IMR-90 (cell line): ENCODE measurements around the gene PRMT5. TPM values are rescaled to one million over a fixed set of nuclear protein-coding genes. Genes with fewer than 3 reads are reported as not detected.

Experiments
- ATAC-seq: fragments of 200-7000 bp; cut with Tn5 transposase; 2 replicates; pipeline ENCODE4 v1.9.1; 2020; ENCODE audit warnings: low read depth, mild to moderate bottlenecking, moderate library complexity
- BruUV-seq: library from RNA; stranded (reverse); fragments of 400-500 nt; replicated peaks from 2 replicates; lab custom pipeline; 2021; lab: Mats Ljungman, UMichigan
- CTCF ChIA-PET: fragments of 300-600 bp; formaldehyde crosslinking; extraction: SDS; loops from one replicate; lab custom pipeline; 2021; ENCODE audit warnings: antibody characterized with exemption; lab: Yijun Ruan, JAX
- POLR2A ChIA-PET: fragments of 300-600 bp; sonication (Branson Sonifier 250); formaldehyde crosslinking; loops from one replicate; lab custom pipeline; 2022; ENCODE audit warnings: antibody characterized with exemption; ENCODE audit not compliant: unreplicated experiment; lab: Charles Lee
- DNase-seq: peaks from one replicate; pipeline ENCODE4 v3.0.0; 2013
- H2AFZ ChIP-seq: replicated peaks from 2 replicates; pipeline ENCODE3; 2013; ENCODE audit warnings: low read length, mild to moderate bottlenecking; ENCODE audit not compliant: poor library complexity
- H2AK5ac ChIP-seq: 2 replicates; pipeline ENCODE4 v1.6.1; 2013; ENCODE audit warnings: low read depth, low read length, inconsistent platforms
- H2AK9ac ChIP-seq: replicated peaks from 2 replicates; pipeline ENCODE3; 2013; ENCODE audit warnings: mild to moderate bottlenecking, low read depth, low read length, moderate library complexity; ENCODE audit not compliant: poor library complexity
- H2BK120ac ChIP-seq: 2 replicates; pipeline ENCODE4 v1.6.1; 2013; ENCODE audit warnings: low read depth, low read length, inconsistent platforms
- H2BK15ac ChIP-seq: 3 replicates; pipeline ENCODE4 v1.6.1; 2013; ENCODE audit warnings: low read depth, low read length, inconsistent platforms
- H2BK20ac ChIP-seq: 2 replicates; pipeline ENCODE4 v1.6.1; 2013; ENCODE audit warnings: low read depth, mild to moderate bottlenecking, inconsistent platforms, low read length, moderate library complexity
- H2BK5ac ChIP-seq: 2 replicates; pipeline ENCODE4 v1.6.1; 2013; ENCODE audit warnings: mild to moderate bottlenecking, low read depth, low read length, inconsistent platforms; ENCODE audit not compliant: poor library complexity, severe bottlenecking
- H3K14ac ChIP-seq: replicated peaks from 2 replicates; pipeline ENCODE4 v1.6.1; 2013; ENCODE audit warnings: low read depth, low read length, inconsistent platforms
- H3K18ac ChIP-seq: 2 replicates; pipeline ENCODE4 v1.6.1; 2013; ENCODE audit warnings: low read depth, low read length, control low read depth
- H3K23ac ChIP-seq: 2 replicates; pipeline ENCODE4 v1.6.1; 2013; ENCODE audit warnings: low read depth, low read length, inconsistent platforms
- H3K27ac ChIP-seq: 2 replicates; pipeline ENCODE4 v1.5.1; 2013; ENCODE audit warnings: mild to moderate bottlenecking, control low read depth, low read length; ENCODE audit not compliant: insufficient read depth
- H3K27me3 ChIP-seq: 2 replicates; pipeline ENCODE4 v1.6.1; 2013; ENCODE audit warnings: low read length; ENCODE audit not compliant: control insufficient read depth, insufficient read depth
- H3K36me3 ChIP-seq: 2 replicates; pipeline ENCODE4 v1.6.1; 2013; ENCODE audit warnings: low read length, mixed read lengths; ENCODE audit not compliant: control insufficient read depth, insufficient read depth
- H3K4ac ChIP-seq: 2 replicates; pipeline ENCODE4 v1.6.1; 2013; ENCODE audit warnings: low read depth, low read length, inconsistent platforms
- H3K4me1 ChIP-seq: 2 replicates; pipeline ENCODE4 v1.6.1; 2013; ENCODE audit warnings: low read length, mixed read lengths; ENCODE audit not compliant: control insufficient read depth, insufficient read depth
- H3K4me2 ChIP-seq: 2 replicates; pipeline ENCODE4 v1.6.1; 2013; ENCODE audit warnings: low read depth, mild to moderate bottlenecking, control low read depth, low read length, moderate library complexity
- H3K4me3 ChIP-seq: 2 replicates; pipeline ENCODE4 v1.5.1; 2013; ENCODE audit warnings: low read depth, mild to moderate bottlenecking, control low read depth, low read length, moderate library complexity; ENCODE audit not compliant: insufficient read depth
- H3K56ac ChIP-seq: 2 replicates; pipeline ENCODE4 v1.6.1; 2013; ENCODE audit warnings: low read length, inconsistent platforms; ENCODE audit not compliant: insufficient read depth; ENCODE audit errors: extremely low read depth
- H3K79me1 ChIP-seq, 2 experiments: 2 replicates each; pipeline ENCODE4 v1.6.1; 2013; ENCODE audit warnings: low read length in 2 of 2, inconsistent platforms in 1 of 2, low read depth in 1 of 2
- H3K9ac ChIP-seq: 2 replicates; pipeline ENCODE4 v1.6.1; 2013; ENCODE audit warnings: low read depth, low read length, control low read depth
- H3K9me1 ChIP-seq: 2 replicates; pipeline ENCODE4 v1.6.1; 2013; ENCODE audit warnings: low read length, inconsistent platforms; ENCODE audit not compliant: insufficient read depth
- H3K9me3 ChIP-seq: 2 replicates; pipeline ENCODE4 v1.6.1; 2013; ENCODE audit warnings: low read length; ENCODE audit not compliant: control insufficient read depth, insufficient read depth
- H4K20me1 ChIP-seq: 2 replicates; pipeline ENCODE4 v1.6.1; 2013; ENCODE audit warnings: low read length, inconsistent platforms; ENCODE audit not compliant: insufficient read depth
- H4K5ac ChIP-seq: 2 replicates; pipeline ENCODE4 v1.6.1; 2013; ENCODE audit warnings: mild to moderate bottlenecking, low read depth, low read length, control low read depth
- H4K8ac ChIP-seq, 2 experiments: 2 replicates each; pipeline ENCODE4 v1.6.1; 2013; ENCODE audit warnings: low read depth in 2 of 2, low read length in 2 of 2, control low read depth in 1 of 2, inconsistent platforms in 1 of 2
- H4K91ac ChIP-seq: 2 replicates; pipeline ENCODE4 v1.6.1; 2013; ENCODE audit warnings: low read depth, low read length, inconsistent platforms; ENCODE audit not compliant: insufficient read depth
- CEBPB ChIP-seq: IDR thresholded peaks from 2 replicates; pipeline ENCODE4 v1.6.1; 2012; ENCODE audit warnings: low read depth, low read length, improper control_type of control experiment
- CHD1 ChIP-seq: IDR thresholded peaks from 2 replicates; pipeline ENCODE4 v1.6.1; 2012; ENCODE audit warnings: low read depth, low read length, improper control_type of control experiment
- FOS ChIP-seq: fragments of 150-350 bp; IDR thresholded peaks from 2 replicates; pipeline ENCODE4 v1.6.1; 2016; ENCODE audit warnings: low read depth, low read length
- MAFK ChIP-seq: IDR thresholded peaks from 2 replicates; pipeline ENCODE4 v1.6.1; 2012; ENCODE audit warnings: low read depth, low read length, improper control_type of control experiment
- MAZ ChIP-seq: IDR thresholded peaks from 2 replicates; pipeline ENCODE4 v1.6.1; 2012; ENCODE audit warnings: low read depth, mild to moderate bottlenecking, low read length, improper control_type of control experiment, moderate library complexity, borderline replicate concordance
- MXI1 ChIP-seq: IDR thresholded peaks from 2 replicates; pipeline ENCODE4 v1.6.1; 2012; ENCODE audit warnings: low read depth, mild to moderate bottlenecking, low read length, moderate library complexity, borderline replicate concordance
- RFX5 ChIP-seq: IDR thresholded peaks from 2 replicates; pipeline ENCODE4 v1.8.0; 2012; ENCODE audit warnings: low read depth, mild to moderate bottlenecking, low read length, moderate library complexity
- SMC3 ChIP-seq: fragments of 150-350 bp; IDR thresholded peaks from 2 replicates; pipeline ENCODE4 v1.6.1; 2016; ENCODE audit warnings: low read depth, mild to moderate bottlenecking, antibody characterized with exemption, low read length, moderate library complexity
- WGBS, 2 experiments: methylation state at CpG; one replicate each; pipeline versions ENCODE4 v1.1.5 to v1.1.7; 2013; ENCODE audit warnings: missing lambda C conversion rate in 2 of 2; ENCODE audit not compliant: insufficient read length in 1 of 2; ENCODE audit errors: extremely low coverage in 2 of 2; 5-methylcytosine and 5-hydroxymethylcytosine counted together
- dilution Hi-C: fragments of 300-500 bp; cut with HindIII; formaldehyde crosslinking; loops from one replicate; pipeline ENCODE4 v1.14.3; 2018; ENCODE audit warnings: low sequenced_read_pairs; ENCODE audit not compliant: unreplicated experiment
- in situ Hi-C: fragments of 300-500 bp; cut with MboI; formaldehyde crosslinking; loops from 3 replicates; pipeline ENCODE4 v1.14.3; 2019; ENCODE audit warnings: low sequenced_read_pairs, inconsistent platforms, mixed read lengths
- intact Hi-C: fragments of 100-400 bp; cut with micrococcal nuclease; formaldehyde crosslinking; loops from 2 replicates; pipeline ENCODE4 v1.10.0; 2022
- polyA plus RNA-seq, 3 experiments: library from polyadenylated mRNA; depleted of rRNA; stranded (reverse); fragments of >200 nt; gene quantifications; 2 replicates each; pipeline ENCODE4 v1.2.3, GENCODE V29; 2012; ENCODE audit warnings: low replicate concordance in 1 of 3
- total RNA-seq: library from RNA; depleted of rRNA; stranded (reverse); fragments of >200 nt; gene quantifications from 2 replicates; pipeline ENCODE4 v1.2.3, GENCODE V29; 2012
- TF ChIP-seq, protein P1 (sequence below): conservative IDR thresholded peaks from 2 replicates; pipeline ENCODE4 v1.5.1; 2012; ENCODE audit warnings: mild to moderate bottlenecking, low read depth, low read length, improper control_type of control experiment

The PRMT5 gene
- total and polyA plus RNA-seq, 2 of the 4 experiments (the other 2 are of a cell fraction): 99.3 to 136 TPM

DNA sequence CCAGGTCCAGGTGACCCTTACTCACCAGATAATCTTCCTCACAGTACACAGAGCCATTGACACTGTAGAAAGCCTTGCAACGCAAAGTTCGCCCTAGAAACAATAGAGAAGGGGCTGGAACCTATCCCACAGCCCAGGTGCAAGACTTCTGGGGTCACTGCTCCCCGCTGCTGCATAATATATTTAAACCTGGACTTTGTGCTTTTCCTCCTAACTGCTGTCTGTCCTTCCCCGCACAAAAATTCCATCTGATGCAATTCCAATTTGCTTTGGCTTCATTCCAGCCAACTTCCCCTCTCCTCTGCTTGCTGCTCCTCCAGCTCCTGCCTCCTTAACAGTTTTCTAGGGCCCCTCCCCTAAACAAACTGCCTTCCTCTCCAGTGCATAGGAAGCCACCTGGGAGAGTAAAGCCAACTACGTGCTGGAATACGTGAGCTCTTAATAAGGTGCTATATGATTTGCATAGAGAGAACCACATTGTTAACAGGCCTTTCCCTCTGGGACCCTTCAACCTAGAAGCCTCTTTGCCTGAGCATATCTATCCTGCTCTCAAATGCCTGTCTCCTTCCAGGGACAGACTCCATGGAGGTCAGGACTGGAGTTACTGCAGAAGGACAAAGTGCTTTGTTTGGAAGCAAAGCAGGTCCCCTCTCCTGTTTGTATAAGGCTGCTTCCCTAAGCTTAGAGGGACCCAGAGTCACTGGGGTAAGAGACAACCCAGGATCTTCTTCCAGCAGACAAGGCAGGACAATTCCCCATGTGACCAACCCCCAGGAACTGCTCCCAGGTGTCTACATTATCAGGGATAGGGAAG lies 47.7 kb upstream of the PRMT5 start:
- POLR2A ChIA-PET: interaction anchor here (1.4 kb wide), 1 partner anchor 10 kb away, joined by 12 read pairs; no protein-coding TSS in a partner anchor
- CTCF ChIA-PET: interaction anchor here (0.5 to 1.8 kb wide), 8 partner anchors 9 to 405 kb away, joined by 3 to 7 read pairs (median 3); no protein-coding TSS in a partner anchor

More for the DNA sequence above, 47.7 kb upstream of the PRMT5 start:
- intact Hi-C loops (no loop called here), dilution Hi-C loops (no loop called here), in situ Hi-C loops (no loop called here)
- peaks cover 41% of the 10 kb centered on the region for H3K4me1 ChIP-seq
- peaks cover 44% of the 10 kb centered on the region for H4K20me1 ChIP-seq
- peak overlapping the region; percentile 90 for H3K18ac ChIP-seq
- BruUV-seq: no TSS peak
- H2BK5ac ChIP-seq: peak overlapping the region; percentile 86
- WGBS, 2 experiments: 67% methylated on average over 3 of the region's 6 CpGs; no CpG with 5 or more reads in 1 of the 2 experiments
- peak overlapping the region; percentile 42 to 75 for H4K8ac ChIP-seq
- H3K4me3 ChIP-seq: no peak overlapping the region
- peaks cover 51% of the 10 kb centered on the region for H3K36me3 ChIP-seq
- peak overlapping the region; percentile 92 for H2AK5ac ChIP-seq
- H3K4me2 ChIP-seq: peak overlapping the region; percentile 78
- H3K4ac ChIP-seq: peak overlapping the region; percentile 96
- no peak for TF ChIP-seq CHD1
- TF ChIP-seq MAFK: no peak
- no peak for TF ChIP-seq FOS
- TF ChIP-seq SMC3: no peak
- no peak for TF ChIP-seq MXI1
- TF ChIP-seq RFX5: no peak
- TF ChIP-seq, protein P1, sequence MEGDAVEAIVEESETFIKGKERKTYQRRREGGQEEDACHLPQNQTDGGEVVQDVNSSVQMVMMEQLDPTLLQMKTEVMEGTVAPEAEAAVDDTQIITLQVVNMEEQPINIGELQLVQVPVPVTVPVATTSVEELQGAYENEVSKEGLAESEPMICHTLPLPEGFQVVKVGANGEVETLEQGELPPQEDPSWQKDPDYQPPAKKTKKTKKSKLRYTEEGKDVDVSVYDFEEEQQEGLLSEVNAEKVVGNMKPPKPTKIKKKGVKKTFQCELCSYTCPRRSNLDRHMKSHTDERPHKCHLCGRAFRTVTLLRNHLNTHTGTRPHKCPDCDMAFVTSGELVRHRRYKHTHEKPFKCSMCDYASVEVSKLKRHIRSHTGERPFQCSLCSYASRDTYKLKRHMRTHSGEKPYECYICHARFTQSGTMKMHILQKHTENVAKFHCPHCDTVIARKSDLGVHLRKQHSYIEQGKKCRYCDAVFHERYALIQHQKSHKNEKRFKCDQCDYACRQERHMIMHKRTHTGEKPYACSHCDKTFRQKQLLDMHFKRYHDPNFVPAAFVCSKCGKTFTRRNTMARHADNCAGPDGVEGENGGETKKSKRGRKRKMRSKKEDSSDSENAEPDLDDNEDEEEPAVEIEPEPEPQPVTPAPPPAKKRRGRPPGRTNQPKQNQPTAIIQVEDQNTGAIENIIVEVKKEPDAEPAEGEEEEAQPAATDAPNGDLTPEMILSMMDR: no peak
- peak; percentile 58; the same call in 1 of the 2 replicates for TF ChIP-seq CEBPB
- TF ChIP-seq MAZ: no peak
- H2AFZ ChIP-seq: no peak overlapping the region
- no peaks in the 10 kb centered on the region for H3K9me3 ChIP-seq
- H3K23ac ChIP-seq: peak overlapping the region; percentile 95
- peak; percentile 63 for DNase-seq
- peak overlapping the region; percentile 86 for H3K14ac ChIP-seq
- peaks cover 44 to 78% of the 10 kb centered on the region in 2 experiments for H3K79me1 ChIP-seq
- H3K9me1 ChIP-seq: peaks cover 5% of the 10 kb centered on the region; the same call in 1 of the 2 replicates
- H3K27me3 ChIP-seq: no peaks in the 10 kb centered on the region
- H3K27ac ChIP-seq: peak overlapping the region; percentile 97
- peak overlapping the region; percentile 88 for H3K56ac ChIP-seq
- peak overlapping the region; percentile 89 for H2BK120ac ChIP-seq
- peak overlapping the region; percentile 98 for H4K91ac ChIP-seq
- H2BK20ac ChIP-seq: peak overlapping the region; percentile 71
- H3K9ac ChIP-seq: peak overlapping the region; percentile 71
- H4K5ac ChIP-seq: peak overlapping the region; percentile 63
- H2BK15ac ChIP-seq: peak overlapping the region; percentile 80
- no peak for ATAC-seq
- H2AK9ac ChIP-seq: peak overlapping the region; percentile 79
